ENCODE results near the gene KRTAP5-5.
"Not testable (repeated sequence)": the region's sequence is repeated elsewhere in the genome, so short reads cannot be mapped to it uniquely, and the experiment has no call there.

KRTAP5-5 gene

GRCh38 chr11:1638344-1638743, 8.8 kb downstream of the KRTAP5-5 start:
- no peaks in the 10 kb centered on the region for H3K4me1 Mint-ChIP-seq
- H3K27ac Mint-ChIP-seq (ENCODE audit: low read depth) = no peak overlapping the region
- DNase-seq (ENCODE audit: low spot score in 2 of 2) (no peak), ATAC-seq (replicated peaks; ENCODE audit: extremely low read depth, poor library complexity, severe bottlenecking) (no peak)
- H3K27me3 Mint-ChIP-seq = peaks cover 63% of the 10 kb centered on the region
- no peak overlapping the region for H3K4me3 Mint-ChIP-seq
- no peaks in the 10 kb centered on the region for H3K36me3 Mint-ChIP-seq (ENCODE audit: insufficient read depth)
- H3K9me3 Mint-ChIP-seq = no peaks in the 10 kb centered on the region

- Mint-ChIP-seq H3K36me3 (ENCODE audit: insufficient read depth) (no peaks in the 10 kb centered on the region), H3K4me1 (no peaks in the 10 kb centered on the region), H3K9me3 (no peaks in the 10 kb centered on the region), H3K27ac (ENCODE audit: low read depth) (no peak overlapping the region), H3K4me3 (no peak overlapping the region), H3K27me3 (peaks cover 68% of the 10 kb centered on the region)
- ATAC-seq (replicated peaks; ENCODE audit: extremely low read depth, poor library complexity, severe bottlenecking) (no peak), DNase-seq (ENCODE audit: low spot score in 2 of 2) (no peak)
Observed at GRCh38 chr11:1639102-1639620, 9.6 kb downstream of the KRTAP5-5 start.

- Mint-ChIP-seq H3K27me3 (peaks cover 72% of the 10 kb centered on the region), H3K9me3 (no peaks in the 10 kb centered on the region), H3K4me3 (no peak overlapping the region), H3K4me1 (no peaks in the 10 kb centered on the region), H3K27ac (ENCODE audit: low read depth) (no peak overlapping the region), H3K36me3 (ENCODE audit: insufficient read depth) (no peaks in the 10 kb centered on the region)
- ATAC-seq (replicated peaks; ENCODE audit: extremely low read depth, poor library complexity, severe bottlenecking) (no peak), DNase-seq (ENCODE audit: low spot score in 2 of 2) (no peak)
Observed at GRCh38 chr11:1639666-1640065, 10.1 kb downstream of the KRTAP5-5 start.

- Mint-ChIP-seq H3K27ac (ENCODE audit: low read depth) (no peak overlapping the region), H3K36me3 (ENCODE audit: insufficient read depth) (no peaks in the 10 kb centered on the region), H3K27me3 (peaks cover 72% of the 10 kb centered on the region), H3K4me3 (no peak overlapping the region), H3K4me1 (no peaks in the 10 kb centered on the region), H3K9me3 (no peaks in the 10 kb centered on the region)
- DNase-seq (ENCODE audit: low spot score in 2 of 2) (no peak), ATAC-seq (replicated peaks; ENCODE audit: extremely low read depth, poor library complexity, severe bottlenecking) (no peak)
Observed at GRCh38 chr11:1640076-1640946, 10.7 kb downstream of the KRTAP5-5 start.

- no peaks in the 10 kb centered on the region for H3K36me3 Mint-ChIP-seq (ENCODE audit: insufficient read depth)
- H3K27me3 Mint-ChIP-seq = peaks cover 71% of the 10 kb centered on the region
- no peak overlapping the region for H3K4me3 Mint-ChIP-seq
- DNase-seq (ENCODE audit: low spot score in 2 of 2) = no peak
- H3K4me1 Mint-ChIP-seq = no peaks in the 10 kb centered on the region
- ATAC-seq (replicated peaks; ENCODE audit: extremely low read depth, poor library complexity, severe bottlenecking) = no peak
- H3K27ac Mint-ChIP-seq (ENCODE audit: low read depth) = no peak overlapping the region
- H3K9me3 Mint-ChIP-seq = no peaks in the 10 kb centered on the region
Observed at GRCh38 chr11:1641096-1641495, 11.5 kb downstream of the KRTAP5-5 start.

- Mint-ChIP-seq H3K4me3 (no peak overlapping the region), H3K4me1 (no peaks in the 10 kb centered on the region), H3K27me3 (peaks cover 70% of the 10 kb centered on the region), H3K36me3 (ENCODE audit: insufficient read depth) (no peaks in the 10 kb centered on the region), H3K9me3 (no peaks in the 10 kb centered on the region), H3K27ac (ENCODE audit: low read depth) (no peak overlapping the region)
- ATAC-seq (replicated peaks; ENCODE audit: extremely low read depth, poor library complexity, severe bottlenecking) (no peak), DNase-seq (ENCODE audit: low spot score in 2 of 2) (no peak)
Observed at GRCh38 chr11:1642288-1643145, 12.9 kb downstream of the KRTAP5-5 start.

- no peak overlapping the region for H3K27ac Mint-ChIP-seq (ENCODE audit: low read depth)
- no peak overlapping the region for H3K4me3 Mint-ChIP-seq
- no peaks in the 10 kb centered on the region for H3K4me1 Mint-ChIP-seq
- ATAC-seq (replicated peaks; ENCODE audit: extremely low read depth, poor library complexity, severe bottlenecking) (no peak), DNase-seq (ENCODE audit: low spot score in 2 of 2) (no peak)
- peaks cover 72% of the 10 kb centered on the region for H3K27me3 Mint-ChIP-seq
- no peaks in the 10 kb centered on the region for H3K36me3 Mint-ChIP-seq (ENCODE audit: insufficient read depth)
- H3K9me3 Mint-ChIP-seq = no peaks in the 10 kb centered on the region
Observed at GRCh38 chr11:1643146-1643690, 13.6 kb downstream of the KRTAP5-5 start.

- H3K4me1 Mint-ChIP-seq = no peaks in the 10 kb centered on the region
- ATAC-seq (replicated peaks; ENCODE audit: extremely low read depth, poor library complexity, severe bottlenecking) (no peak), DNase-seq (ENCODE audit: low spot score in 2 of 2) (no peak)
- no peak overlapping the region for H3K4me3 Mint-ChIP-seq
- H3K9me3 Mint-ChIP-seq = no peaks in the 10 kb centered on the region
- H3K36me3 Mint-ChIP-seq (ENCODE audit: insufficient read depth) = no peaks in the 10 kb centered on the region
- no peak overlapping the region for H3K27ac Mint-ChIP-seq (ENCODE audit: low read depth)
- peaks cover 59% of the 10 kb centered on the region for H3K27me3 Mint-ChIP-seq
Observed at GRCh38 chr11:1644601-1645356, 15.2 kb downstream of the KRTAP5-5 start.

- H3K27me3 Mint-ChIP-seq = peaks cover 53% of the 10 kb centered on the region
- no peaks in the 10 kb centered on the region for H3K9me3 Mint-ChIP-seq
- no peak overlapping the region for H3K27ac Mint-ChIP-seq (ENCODE audit: low read depth)
- ATAC-seq (replicated peaks; ENCODE audit: extremely low read depth, poor library complexity, severe bottlenecking) (no peak), DNase-seq (ENCODE audit: low spot score in 2 of 2) (no peak)
- no peak overlapping the region for H3K4me3 Mint-ChIP-seq
- H3K36me3 Mint-ChIP-seq (ENCODE audit: insufficient read depth) = no peaks in the 10 kb centered on the region
- H3K4me1 Mint-ChIP-seq = no peaks in the 10 kb centered on the region
Observed at GRCh38 chr11:1645357-1645821, 15.8 kb downstream of the KRTAP5-5 start.

GRCh38 chr11:1646540-1646939, 17.0 kb downstream of the KRTAP5-5 start:
- not testable (repeated sequence) for ATAC-seq (replicated peaks; ENCODE audit: extremely low read depth, poor library complexity, severe bottlenecking); H3K4me1 Mint-ChIP-seq; DNase-seq (ENCODE audit: low spot score in 2 of 2); H3K4me3 Mint-ChIP-seq; H3K36me3 Mint-ChIP-seq (ENCODE audit: insufficient read depth); H3K9me3 Mint-ChIP-seq; H3K27ac Mint-ChIP-seq (ENCODE audit: low read depth)
- peaks cover 41% of the 10 kb centered on the region for H3K27me3 Mint-ChIP-seq

GRCh38 chr11:1647901-1648652, 18.5 kb downstream of the KRTAP5-5 start:
- ATAC-seq (replicated peaks; ENCODE audit: extremely low read depth, poor library complexity, severe bottlenecking) = no peak
- Mint-ChIP-seq H3K9me3 (no peaks in the 10 kb centered on the region), H3K27me3 (peaks cover 35% of the 10 kb centered on the region), H3K36me3 (ENCODE audit: insufficient read depth) (peaks cover 3% of the 10 kb centered on the region), H3K27ac (ENCODE audit: low read depth) (no peak overlapping the region), H3K4me1 (no peaks in the 10 kb centered on the region), H3K4me3 (no peak overlapping the region)
- DNase-seq (ENCODE audit: low spot score in 2 of 2) = no peak
